ENCODE measurements around the gene ADRB2. TPM values are rescaled to one million over a fixed set of nuclear protein-coding genes. Genes with fewer than 3 reads are reported as not detected.
"Not testable (repeated sequence)": the region's sequence is repeated elsewhere in the genome, so short reads cannot be mapped to it uniquely, and the experiment has no call there.

Gene ADRB2
- total and polyA plus RNA-seq, 10 of the 15 experiments (the other 5 are each of a cell fraction or from before 2014, with no cell fraction given): 0.03 to 0.34 (median 0.18) TPM; not detected in 1

- Histone ChIP-seq H2AFZ (ENCODE audit: control insufficient read depth, low read depth, low read length) (no peak overlapping the region), H3K36me3 (ENCODE audit: control insufficient read depth in 2 of 2, insufficient read depth in 2 of 2, low read length in 1 of 2) (no peaks in the 10 kb centered on the region), H3K27me3 (replicated peaks in 1 of 2; ENCODE audit: control insufficient read depth in 2 of 2, insufficient read depth in 2 of 2, low read length in 1 of 2) (no peaks in the 10 kb centered on the region), H4K20me1 (ENCODE audit: control insufficient read depth, insufficient read depth) (no peaks in the 10 kb centered on the region), H3K9ac (ENCODE audit: control insufficient read depth, insufficient read depth, low read length) (no peak overlapping the region), H3K9me3 (replicated peaks; ENCODE audit: control insufficient read depth, insufficient read depth, low read length) (no peaks in the 10 kb centered on the region; the same call in 2 of the 3 replicates), H3K4me1 (ENCODE audit: control insufficient read depth, insufficient read depth, low read length) (peaks cover 28% of the 10 kb centered on the region), H3K4me3 (no peak overlapping the region), H3K27ac (ENCODE audit: control insufficient read depth, insufficient read depth) (no peak overlapping the region), H3K79me2 (ENCODE audit: control insufficient read depth, insufficient read depth, low read length) (no peaks in the 10 kb centered on the region), H3K4me2 (ENCODE audit: control insufficient read depth, insufficient read depth) (no peak overlapping the region)
- in situ Hi-C loops (cut with MboI) (no loop called here), intact Hi-C loops (cut with micrococcal nuclease; ENCODE audit: unreplicated experiment) (loop anchor here (10.0 kb wide), 2 partner anchors 543 to 1613 kb away; partner anchors contain the start of genes CD74 and GRPEL2)
- no peak for TF ChIP-seq PAX8 (IDR thresholded peaks at IDR 0.05)
- DNase-seq (ENCODE audit: low read depth, low spot score) (no peak), ATAC-seq (no peak), FAIRE-seq (no peak)
- RAD21 ChIA-PET (ENCODE audit: unreplicated experiment): no interaction called here
- no TSS peak for BruUV-seq (replicated peaks)
- SMC1A ChIA-PET (ENCODE audit: uncharacterized antibody, unreplicated experiment): interaction anchor here (0.8 to 1.2 kb wide), 2 partner anchors 55 to 156 kb away, joined by 3 to 4 read pairs; no protein-coding TSS in a partner anchor
- CTCF ChIA-PET: interaction anchor here (1.3 to 2.4 kb wide), 2 partner anchors 13 to 19 kb away, joined by 5 to 9 read pairs; no protein-coding TSS in a partner anchor
- WGBS (ENCODE audit: insufficient coverage, insufficient replicate concordance, low lambda C conversion rate, missing lambda C conversion rate): 95% methylated on average over 4 of the region's 4 CpGs
- POLR2A ChIA-PET: no interaction called here
Measured at GRCh38 chr5:148801682-148802276, 24.6 kb upstream of the ADRB2 start.

- intact Hi-C loops (cut with micrococcal nuclease; ENCODE audit: unreplicated experiment): loop anchor here (10.0 kb wide), 2 partner anchors 541 to 1611 kb away; partner anchors contain the start of genes CD74 and GRPEL2
- H3K4me3 ChIP-seq; H3K27ac ChIP-seq (ENCODE audit: control insufficient read depth, insufficient read depth); DNase-seq (ENCODE audit: low read depth, low spot score); H4K20me1 ChIP-seq (ENCODE audit: control insufficient read depth, insufficient read depth); RAD21 ChIA-PET (ENCODE audit: unreplicated experiment); in situ Hi-C loops (cut with MboI); H3K36me3 ChIP-seq (ENCODE audit: control insufficient read depth in 2 of 2, insufficient read depth in 2 of 2, low read length in 1 of 2); H3K9me3 ChIP-seq (replicated peaks; ENCODE audit: control insufficient read depth, insufficient read depth, low read length); H3K4me2 ChIP-seq (ENCODE audit: control insufficient read depth, insufficient read depth); POLR2A ChIA-PET; H3K79me2 ChIP-seq (ENCODE audit: control insufficient read depth, insufficient read depth, low read length); ATAC-seq; H3K27me3 ChIP-seq (replicated peaks in 1 of 2; ENCODE audit: control insufficient read depth in 2 of 2, insufficient read depth in 2 of 2, low read length in 1 of 2); H3K9ac ChIP-seq (ENCODE audit: control insufficient read depth, insufficient read depth, low read length); BruUV-seq (replicated peaks); H2AFZ ChIP-seq (ENCODE audit: control insufficient read depth, low read depth, low read length): not testable (repeated sequence)
- ChIA-PET SMC1A (ENCODE audit: uncharacterized antibody, unreplicated experiment) (interaction anchor here (0.9 to 4.6 kb wide), 5 partner anchors 12 to 64 kb away, joined by 3 to 38 read pairs (median 5); no protein-coding TSS in a partner anchor), CTCF (interaction anchor here (1.5 to 3.5 kb wide), 3 partner anchors 9 to 69 kb away, joined by 3 to 19 read pairs (median 13); no protein-coding TSS in a partner anchor)
- FAIRE-seq: peak; percentile 80
- peaks cover 45% of the 10 kb centered on the region for H3K4me1 ChIP-seq (ENCODE audit: control insufficient read depth, insufficient read depth, low read length)
- 0% methylated on average over 3 of the region's 3 CpGs for WGBS (ENCODE audit: insufficient coverage, insufficient replicate concordance, low lambda C conversion rate, missing lambda C conversion rate)
Measured at GRCh38 chr5:148803451-148803850, 23.0 kb upstream of the ADRB2 start.

Measured in GM12878 (cell line).